SIG-M5 treated with dmso at 0.1 percent for 504 hours (cell line): ENCODE data around the gene SLC17A9.
"Not testable (repeated sequence)": the region's sequence is repeated elsewhere in the genome, so short reads cannot be mapped to it uniquely, and the experiment has no call there.

Experiments used
- DNase-seq: peaks from one replicate; lab custom pipeline; 2025; ENCODE audit not compliant: unreplicated experiment; lab: John Stamatoyannopoulos, UW

The SLC17A9 gene

DNA sequence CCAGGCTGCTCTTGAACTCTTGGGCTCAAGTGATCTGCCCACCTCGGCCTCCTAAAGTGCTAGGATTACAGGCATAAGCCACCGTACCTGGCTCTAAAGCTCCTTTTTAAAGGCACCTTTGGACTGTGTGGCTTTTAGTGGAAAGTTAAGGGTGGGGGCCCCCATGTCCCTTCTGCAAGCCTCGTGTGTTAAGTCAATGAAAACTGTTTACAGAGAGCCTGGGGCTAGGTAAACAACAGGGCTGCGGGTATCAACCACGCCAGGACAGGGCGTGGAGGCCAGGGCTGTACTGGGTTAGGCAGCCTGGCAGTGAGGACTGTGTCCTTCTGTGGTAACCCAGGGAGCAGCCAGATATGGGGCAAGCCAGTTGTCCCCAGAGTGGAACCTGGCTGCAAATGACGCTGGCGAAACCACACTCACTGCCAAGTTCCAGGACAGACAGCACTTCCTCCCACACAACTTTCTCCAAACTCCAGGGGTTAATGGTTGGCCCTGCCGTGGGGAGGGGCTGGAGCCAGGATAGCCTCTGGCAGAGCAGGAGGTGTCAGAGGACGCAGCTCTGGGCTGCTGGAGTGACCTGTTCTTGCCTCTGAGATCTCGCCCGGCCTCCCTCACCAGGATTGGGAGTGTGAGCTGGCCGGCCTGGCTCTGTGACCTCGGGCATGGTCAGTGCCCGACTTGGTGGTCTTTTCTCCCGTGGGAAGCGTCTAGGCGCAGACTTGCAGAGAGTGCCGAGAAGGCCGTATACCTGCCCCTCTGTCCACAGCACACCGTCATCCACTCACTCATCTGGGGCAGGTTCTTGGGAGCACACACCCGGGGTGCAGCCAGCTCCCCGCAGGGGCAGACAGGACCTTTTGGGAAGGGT is 3.2 kb downstream of the SLC17A9 start:
- no peak for DNase-seq

DNA sequence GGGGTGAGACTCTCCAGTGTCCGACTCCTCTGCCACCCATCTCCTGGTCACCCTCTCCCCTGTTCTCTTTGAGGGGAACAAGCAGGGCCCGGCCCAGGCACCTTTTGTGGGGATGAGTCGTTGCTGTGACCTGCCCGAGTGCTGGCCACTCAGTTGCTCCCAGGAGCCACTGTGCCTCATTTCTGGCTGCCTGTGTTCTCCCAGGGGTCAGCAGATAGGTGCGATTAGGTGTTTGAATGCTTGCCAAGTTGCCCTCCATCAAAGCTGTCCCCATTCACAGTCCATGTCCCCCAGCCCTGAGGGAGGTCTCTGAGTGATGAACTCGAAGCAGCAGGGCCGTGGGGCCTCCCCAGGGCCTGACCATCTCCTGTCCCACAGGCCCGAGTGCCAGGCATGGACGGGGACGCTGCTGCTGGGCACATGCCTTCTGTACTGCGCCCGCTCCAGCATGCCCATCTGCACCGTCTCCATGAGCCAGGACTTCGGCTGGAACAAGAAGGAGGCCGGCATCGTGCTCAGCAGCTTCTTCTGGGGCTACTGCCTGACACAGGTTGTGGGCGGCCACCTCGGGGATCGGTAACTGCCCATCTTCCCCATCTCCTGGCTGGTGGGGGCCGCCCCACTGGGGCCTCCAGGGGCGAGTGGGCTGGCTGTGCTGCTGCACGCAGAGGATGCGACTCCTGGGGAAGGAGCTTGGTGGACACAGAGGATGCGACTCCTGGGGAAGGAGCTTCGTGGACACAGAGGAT is 4.1 kb downstream of the SLC17A9 start:
- DNase-seq = no peak

DNA sequence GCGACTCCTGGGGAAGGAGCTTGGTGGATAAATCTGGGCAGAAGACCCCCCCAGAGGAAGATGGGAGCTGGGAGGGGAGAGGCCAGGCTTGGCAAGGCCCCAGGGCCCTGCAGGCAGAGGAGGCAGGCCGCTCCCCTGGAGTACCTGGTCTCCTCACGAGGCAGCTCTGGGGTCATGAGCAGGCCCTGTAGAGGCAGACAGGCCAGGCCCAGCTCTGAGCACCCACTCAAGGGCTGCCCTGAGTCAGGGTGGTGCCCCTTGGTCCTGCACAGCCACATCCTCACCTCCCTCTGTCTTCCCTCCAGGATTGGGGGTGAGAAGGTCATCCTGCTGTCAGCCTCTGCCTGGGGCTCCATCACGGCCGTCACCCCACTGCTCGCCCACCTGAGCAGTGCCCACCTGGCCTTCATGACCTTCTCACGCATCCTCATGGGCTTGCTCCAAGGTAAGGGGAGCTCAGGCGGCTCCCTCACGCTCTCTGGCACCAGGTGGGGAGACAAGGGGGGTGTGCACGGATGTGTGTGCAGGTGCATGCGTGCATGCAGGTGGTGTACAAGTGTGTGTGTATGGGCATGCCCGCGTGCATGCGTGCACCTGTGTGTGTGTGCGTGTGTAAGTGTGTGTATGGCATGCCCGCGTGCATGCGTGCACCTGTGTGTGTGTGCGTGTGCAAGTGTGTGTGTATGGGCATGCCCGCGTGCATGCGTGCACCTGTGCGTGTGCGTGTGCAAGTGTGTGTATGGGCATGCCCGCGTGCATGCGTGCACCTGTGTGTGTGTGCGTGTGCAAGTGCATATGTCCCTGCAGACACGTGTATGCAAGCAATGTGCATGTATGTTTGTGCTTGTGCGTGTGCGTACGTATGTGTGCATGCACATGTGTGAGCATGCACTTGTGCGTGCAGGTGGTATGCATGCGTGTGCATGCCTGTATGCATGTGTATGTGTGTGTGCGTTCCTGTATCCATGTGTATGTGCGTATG is 4.9 kb downstream of the SLC17A9 start:
- DNase-seq = no peak

DNA sequence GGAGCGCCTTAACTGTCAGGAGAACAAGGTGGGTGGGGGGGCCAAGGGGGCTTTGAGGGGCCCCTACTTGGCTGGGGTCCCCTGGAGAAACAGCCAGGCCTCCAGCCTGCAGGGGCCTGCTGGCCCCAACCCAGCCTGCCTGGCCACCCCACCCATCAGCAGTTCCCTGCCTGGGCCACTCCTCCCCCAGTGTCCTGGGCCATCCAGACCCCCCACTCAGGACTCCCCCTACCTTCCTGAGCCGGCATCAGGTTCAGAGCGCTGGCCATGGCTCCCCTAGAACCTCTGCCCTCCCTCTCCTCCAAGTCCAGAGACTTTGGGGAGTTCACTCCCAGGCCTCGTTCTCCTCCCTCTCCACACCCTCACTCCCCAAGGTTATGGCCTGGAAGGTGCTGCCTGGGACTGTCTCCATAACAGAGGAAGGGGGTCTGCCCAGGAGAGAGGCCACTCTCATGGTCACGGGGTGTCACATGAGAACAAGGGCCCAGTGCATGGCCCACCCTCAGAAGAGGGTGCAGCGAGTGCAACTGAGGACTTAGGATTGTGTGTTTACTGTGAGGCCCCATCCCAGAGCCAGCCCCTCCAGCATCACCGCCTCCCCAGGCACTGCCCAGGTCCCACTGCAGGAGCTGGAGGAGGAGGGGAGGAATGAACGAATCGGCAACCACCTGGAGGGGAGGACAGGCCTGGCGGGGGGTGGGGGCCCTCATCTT is 6.0 kb downstream of the SLC17A9 start:
- no peak for DNase-seq

DNA sequence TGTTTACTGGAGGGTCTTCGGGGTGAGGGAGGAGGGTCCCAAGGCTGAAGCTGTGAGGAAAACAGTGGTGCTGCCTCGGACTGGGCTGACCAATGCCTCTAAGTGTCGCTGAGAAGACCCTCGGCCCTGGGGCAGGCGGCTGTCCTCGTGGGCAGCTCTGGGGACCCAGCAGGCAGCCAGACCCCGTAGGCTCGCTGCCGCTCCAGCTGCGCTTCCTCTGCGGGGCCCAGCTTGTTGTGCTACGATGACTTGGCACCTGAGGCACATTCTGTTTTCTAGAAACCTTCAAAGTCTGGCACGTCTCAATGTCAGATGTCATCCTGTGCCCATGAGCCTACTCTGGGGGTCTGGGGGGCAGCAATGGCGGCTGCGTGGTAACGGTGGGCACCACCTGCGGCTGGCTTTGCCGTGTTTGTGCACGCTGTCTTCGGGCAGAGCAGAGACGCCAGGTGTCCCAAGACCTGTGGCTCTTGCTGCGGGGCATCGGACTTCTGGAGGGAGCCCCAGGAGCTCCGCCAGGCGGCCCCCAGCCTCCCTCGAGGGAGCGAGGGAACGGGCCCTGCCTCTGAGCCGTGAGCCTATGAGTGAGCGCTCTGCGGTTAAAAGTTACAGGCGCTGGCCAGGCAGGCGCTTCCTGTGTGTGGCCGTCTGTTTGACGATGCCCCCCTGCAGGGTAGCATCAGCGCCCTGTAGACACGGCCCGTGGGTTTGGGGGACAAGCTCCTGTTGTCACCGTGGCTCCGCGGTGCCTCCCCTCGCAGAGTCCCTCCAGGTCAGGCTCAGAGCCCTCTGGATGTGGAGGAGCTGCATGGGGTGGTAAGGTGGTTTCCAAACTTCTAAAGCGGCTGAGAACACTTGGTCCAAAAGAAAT is 6.8 kb downstream of the SLC17A9 start:
- no peak for DNase-seq

DNA sequence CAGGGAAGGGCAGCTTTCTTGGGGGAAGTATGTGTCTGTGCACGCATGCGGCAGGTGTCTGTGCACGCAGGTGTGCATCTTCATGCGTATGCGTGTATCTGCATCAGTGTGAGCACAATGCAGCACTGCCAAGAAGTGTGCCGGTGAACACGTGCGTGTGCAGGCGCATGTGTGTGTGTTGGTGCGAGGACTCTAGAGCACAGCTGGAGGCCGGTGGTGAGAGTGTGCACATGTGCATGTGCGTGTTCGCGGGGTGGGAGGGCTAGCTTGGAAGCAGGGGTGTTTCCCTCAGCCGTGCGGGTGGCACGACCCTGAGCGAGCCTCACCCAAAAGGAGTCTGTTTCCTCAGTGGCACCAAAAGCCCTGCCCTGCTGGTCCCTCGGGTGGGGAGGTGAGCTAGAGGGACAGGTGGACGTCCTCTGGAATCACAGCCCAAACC is 7.5 kb downstream of the SLC17A9 start:
- DNase-seq = no peak

DNA sequence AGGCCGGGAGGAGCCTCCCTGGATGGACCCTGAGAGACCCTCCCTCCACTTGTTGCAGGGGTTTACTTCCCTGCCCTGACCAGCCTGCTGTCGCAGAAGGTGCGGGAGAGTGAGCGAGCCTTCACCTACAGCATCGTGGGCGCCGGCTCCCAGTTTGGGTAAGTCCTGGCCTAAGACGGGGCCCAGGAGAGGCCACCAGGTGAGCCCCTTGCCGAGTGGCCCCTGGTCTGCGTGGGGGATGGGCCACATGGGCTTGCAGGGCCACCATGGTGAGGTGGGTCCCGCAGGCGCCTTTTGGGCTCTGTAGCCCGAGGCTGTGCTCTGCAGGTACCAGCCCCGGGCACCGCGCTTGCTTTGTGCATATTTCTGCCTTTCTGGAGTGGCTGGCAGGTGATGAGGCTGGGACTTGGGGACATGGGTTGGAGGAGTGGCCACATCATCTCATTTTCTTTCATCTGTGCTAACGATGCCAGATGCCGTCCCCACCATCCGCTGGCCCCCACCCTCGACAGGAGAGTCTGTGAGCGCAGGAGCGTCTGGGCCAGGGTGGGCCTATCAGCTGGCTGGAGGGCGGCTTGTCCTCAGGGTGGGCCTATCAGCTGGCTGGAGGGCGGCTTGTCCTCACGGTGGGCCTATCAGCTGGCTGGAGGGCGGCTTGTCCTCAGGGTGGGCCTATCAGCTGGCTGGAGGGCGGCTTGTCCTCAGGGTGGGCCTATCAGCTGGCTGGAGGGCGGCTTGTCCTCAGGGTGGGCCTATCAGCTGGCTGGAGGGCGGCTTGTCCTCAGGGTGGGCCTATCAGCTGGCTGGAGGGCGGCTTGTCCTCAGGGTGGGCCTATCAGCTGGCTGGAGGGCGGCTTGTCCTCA is 8.2 kb downstream of the SLC17A9 start:
- DNase-seq = not testable (repeated sequence)

DNA sequence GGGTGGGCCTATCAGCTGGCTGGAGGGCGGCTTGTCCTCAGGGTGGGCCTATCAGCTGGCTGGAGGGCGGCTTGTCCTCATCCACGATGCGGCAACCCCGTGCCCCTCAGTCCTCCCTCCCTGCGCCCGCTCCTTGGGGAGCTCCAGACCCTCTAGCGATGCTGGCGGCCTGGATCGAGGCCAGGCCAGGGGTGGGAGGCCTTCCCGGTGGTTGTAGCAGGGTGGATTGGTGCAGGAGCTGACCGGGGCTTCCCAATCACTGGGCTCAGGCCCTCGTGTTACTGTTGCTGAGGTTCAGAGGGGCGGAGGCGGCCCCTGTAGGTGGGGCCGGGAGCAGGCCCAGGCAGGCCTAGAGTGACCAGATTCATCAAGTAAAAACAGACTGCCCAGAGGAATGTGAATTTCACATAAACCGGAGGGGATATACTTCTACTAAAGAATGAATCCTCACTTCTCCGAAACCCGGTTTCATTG is 8.8 kb downstream of the SLC17A9 start:
- no peak for DNase-seq

DNA sequence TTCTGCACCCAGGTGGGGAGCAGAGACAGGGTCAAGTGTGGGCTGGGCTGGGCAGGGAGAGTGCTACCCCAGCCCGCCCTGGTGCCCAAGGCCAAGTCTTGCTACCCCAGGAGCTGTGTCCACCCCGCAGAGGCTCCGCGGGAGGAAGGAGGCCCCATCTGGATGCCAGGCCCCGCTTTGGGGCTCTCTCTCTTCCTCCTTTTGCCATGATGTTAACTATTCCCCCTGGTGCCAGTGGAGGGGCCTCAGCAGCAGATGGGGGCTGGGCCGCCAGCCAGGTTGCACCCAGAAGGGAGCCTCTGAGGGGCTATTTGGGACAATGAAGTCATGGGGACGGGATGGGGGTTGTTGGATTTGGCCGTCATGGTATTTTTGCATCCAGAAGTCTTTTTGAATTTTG is 9.3 kb downstream of the SLC17A9 start:
- no peak for DNase-seq

DNA sequence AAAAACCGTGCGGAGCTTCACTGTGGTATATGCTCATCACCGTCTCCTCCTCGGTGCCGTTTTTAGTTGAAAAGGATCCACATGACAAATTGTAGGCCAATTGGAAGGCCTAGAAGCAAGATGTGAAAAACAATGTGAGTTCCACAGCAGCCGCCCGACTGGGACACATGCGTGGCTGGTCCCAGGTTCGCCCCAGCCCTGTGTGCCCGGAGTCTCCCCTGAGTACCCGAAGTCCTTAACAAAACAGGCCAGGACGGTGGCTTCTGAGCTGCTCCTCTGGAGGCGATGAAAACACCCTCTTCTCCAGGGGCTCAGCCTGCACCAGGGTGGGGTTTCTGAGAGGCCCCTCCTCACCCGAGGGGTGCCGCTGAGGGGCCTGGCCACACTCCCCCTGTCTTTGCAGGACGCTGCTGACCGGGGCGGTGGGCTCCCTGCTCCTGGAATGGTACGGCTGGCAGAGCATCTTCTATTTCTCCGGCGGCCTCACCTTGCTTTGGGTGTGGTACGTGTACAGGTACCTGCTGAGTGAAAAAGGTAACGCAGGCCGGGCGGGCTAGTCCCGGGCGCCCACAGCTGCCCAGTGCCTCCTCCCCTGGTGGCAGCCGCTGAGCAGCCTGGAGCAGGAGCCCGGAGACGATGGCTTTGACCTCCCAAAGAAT is 9.8 kb downstream of the SLC17A9 start:
- DNase-seq = no peak

DNA sequence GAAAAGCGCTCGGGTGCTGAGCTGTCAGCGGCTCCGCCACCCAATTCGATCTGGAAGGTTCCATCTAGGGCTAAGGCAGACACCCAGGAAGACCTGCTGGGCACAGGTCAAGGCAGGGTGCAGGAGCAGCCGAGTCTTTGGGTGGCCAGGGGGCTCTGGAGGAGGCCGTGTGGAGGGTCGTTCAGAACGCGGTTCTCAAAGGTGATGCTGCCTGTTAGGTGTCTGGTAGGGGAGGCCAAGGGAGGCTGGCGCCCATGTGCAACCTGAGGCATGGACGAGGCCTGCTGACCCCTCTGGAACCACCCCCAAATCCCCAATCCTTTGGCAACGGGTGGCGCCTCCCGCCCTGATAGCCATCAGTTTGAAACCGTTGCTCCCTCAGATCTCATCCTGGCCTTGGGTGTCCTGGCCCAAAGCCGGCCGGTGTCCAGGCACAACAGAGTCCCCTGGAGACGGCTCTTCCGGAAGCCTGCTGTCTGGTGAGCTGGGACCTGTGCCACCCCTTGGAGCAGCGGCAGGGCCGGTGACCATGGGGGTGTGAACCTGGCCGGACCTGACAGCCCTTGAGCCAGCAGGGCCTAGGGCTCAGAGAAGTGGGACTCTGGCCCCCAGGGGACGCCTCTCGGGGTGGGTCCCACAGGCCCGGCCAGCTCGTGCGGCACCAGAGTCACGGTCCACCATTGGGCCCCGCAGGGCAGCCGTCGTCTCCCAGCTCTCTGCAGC is 10.5 kb downstream of the SLC17A9 start:
- DNase-seq = no peak

DNA sequence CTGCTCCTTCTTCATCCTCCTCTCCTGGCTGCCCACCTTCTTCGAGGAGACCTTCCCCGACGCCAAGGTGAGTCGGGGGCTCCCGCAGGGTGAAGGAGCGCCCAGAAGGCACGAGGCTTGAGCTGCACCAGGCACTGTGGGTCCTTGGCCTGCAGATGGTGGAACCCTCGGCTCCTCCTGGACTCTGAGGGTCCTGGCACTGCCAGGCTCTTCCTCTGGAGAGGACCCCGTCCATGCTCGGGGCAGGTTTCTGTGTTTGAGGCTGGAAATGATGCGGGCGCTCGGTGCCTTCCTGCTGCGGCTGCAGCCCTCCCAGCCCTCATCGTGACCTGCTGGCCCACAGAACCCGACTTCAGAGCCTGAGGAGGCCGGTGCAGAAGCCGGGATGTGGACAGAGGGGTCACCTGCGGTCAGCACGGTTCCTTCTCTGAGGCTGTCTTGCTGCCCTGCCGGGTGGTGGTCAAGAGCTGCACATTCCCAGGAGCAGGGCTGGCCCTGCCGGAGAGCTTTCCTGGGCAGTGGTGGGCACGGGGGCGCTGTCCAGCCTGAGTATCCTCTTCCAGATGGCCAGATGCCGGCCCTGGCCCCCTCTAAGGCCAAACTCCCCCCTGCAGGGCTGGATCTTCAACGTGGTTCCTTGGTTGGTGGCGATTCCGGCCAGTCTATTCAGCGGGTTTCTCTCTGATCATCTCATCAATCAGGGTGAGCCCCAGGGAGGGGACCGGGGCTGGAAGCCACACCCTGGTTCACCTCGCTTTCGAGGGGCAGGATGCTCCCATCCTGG is 11.3 kb downstream of the SLC17A9 start:
- no peak for DNase-seq

DNA sequence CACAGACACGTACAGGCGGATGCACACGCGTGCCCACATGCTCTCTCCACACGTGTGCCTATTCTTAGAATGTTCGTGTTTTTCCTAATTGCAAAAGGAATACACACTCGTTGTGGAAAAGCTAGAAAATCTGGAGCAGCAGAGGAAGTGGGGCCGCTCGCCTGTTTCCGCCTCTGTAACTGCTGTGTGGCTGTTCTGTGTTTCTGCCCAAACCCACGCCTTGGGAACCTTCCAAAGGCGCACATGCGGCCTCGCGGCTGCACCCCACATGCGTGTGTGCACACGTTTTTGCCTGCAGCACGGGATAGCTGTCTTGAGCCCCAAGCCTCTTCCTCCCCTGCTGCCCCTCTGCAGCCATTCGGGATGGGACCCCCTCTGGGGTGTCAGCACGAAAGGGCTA is 12.2 kb downstream of the SLC17A9 start:
- no peak for DNase-seq

DNA sequence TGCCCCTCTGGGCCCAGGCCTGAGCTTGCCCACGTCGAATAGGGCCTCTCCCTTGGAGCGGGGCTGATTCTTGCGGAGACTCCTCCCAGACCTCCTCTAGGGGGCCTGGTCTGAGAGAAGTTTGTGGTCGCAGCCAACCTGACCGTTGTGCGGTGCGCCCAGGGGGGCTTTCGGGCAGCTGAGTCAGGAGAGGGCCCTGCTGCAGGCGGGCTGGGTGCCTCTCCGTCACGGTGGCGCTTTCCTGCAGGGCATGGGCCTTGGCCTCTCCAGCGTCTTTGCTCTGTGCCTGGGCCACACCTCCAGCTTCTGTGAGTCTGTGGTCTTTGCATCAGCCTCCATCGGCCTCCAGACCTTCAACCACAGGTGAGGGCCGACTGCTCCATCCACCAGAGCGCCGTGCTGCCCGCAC is 12.9 kb downstream of the SLC17A9 start:
- no peak for DNase-seq

DNA sequence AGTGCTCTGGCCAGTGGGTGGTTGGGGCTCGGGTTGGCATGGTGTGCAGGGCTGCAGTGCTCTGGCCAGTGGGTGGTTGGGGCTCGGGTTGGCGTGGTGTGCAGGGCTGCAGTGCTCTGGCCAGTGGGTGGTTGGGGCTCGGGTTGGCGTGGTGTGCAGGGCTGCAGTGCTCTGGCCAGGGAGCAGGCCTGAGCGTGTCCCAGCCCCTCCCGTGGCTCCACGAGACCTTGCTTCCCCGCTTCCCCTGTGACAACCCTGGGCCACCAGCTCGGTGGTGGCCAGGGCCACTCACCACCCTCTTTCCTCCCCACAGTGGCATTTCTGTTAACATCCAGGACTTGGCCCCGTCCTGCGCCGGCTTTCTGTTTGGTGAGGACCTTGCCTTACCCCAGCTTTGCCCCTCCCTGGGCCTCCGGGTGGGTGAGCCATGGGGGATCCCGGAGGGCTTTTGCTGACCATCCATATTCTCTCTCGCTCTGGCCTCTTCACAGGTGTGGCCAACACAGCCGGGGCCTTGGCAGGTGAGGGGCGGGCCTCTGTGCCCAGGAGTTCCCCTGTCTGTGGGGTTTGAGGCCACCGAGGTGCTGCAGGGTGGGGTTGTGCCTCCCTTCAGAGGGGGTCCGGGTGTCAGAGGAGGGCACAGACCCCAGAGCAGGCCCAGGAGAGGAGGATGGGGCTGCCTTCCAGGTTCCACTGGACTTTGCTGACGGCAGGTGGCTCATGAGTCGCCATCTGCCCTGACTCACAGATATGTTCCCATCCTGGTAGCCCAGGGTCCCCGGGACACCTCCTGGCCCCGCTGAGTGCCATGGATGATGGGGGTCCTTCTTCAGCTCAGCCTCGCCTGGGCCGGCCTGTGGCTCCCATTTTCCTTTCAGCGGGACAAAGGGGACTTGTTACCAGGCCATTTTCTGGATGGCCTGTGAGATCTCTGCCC is 14.0 kb downstream of the SLC17A9 start:
- DNase-seq = no peak

DNA sequence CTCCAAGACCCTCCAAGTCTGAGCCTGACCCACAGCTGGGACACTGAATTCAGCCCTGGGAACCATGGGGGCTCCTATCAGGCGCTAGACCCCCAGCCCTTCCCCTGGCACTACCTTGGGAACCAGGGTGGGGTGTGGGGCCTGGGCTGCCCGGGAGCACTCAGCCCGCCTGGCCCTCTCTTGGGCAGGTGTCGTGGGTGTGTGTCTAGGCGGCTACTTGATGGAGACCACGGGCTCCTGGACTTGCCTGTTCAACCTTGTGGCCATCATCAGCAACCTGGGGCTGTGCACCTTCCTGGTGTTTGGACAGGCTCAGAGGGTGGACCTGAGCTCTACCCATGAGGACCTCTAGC is 14.6 kb downstream of the SLC17A9 start:
- DNase-seq = no peak
